Caco-2 (cell line): ENCODE data around the gene CYBB. TPM values are rescaled to one million over a fixed set of nuclear protein-coding genes. Genes with fewer than 3 reads are reported as not detected.

Experiments used
- BruUV-seq: library from RNA; stranded (reverse); fragments of 400-500 nt; replicated peaks from 2 replicates; lab custom pipeline; 2021; lab: Mats Ljungman, UMichigan
- CTCF ChIA-PET: fragments of 300-600 bp; sonication (Branson Sonifier 250); formaldehyde crosslinking; loops from one replicate; lab custom pipeline; 2022; ENCODE audit warnings: antibody characterized with exemption; lab: Charles Lee
- POLR2A ChIA-PET: fragments of 300-600 bp; sonication (Branson Sonifier 250); formaldehyde crosslinking; loops from one replicate; lab custom pipeline; 2022; ENCODE audit warnings: antibody characterized with exemption; lab: Charles Lee
- DNase-seq, 2 experiments: peaks; one replicate each; pipeline versions ENCODE4 v3.0.0 to v3.0.0-alpha.2; 2020 to 2022
- H3K27me3 ChIP-seq: replicated peaks from 2 replicates; pipeline ENCODE4 v1.6.0; 2011; ENCODE audit warnings: low read length; ENCODE audit not compliant: control insufficient read depth, insufficient read depth
- H3K36me3 ChIP-seq: 2 replicates; pipeline ENCODE4 v1.5.1; 2011; ENCODE audit warnings: low read length; ENCODE audit not compliant: control insufficient read depth, insufficient read depth
- H3K4me1 ChIP-seq: fragments of 250-450 bp; sonication (Bioruptor Pico); 2 replicates; pipeline ENCODE4 v1.5.1; 2020; ENCODE audit warnings: mild to moderate bottlenecking
- H3K4me3 ChIP-seq: 2 replicates; pipeline ENCODE4 v1.5.1; 2011; ENCODE audit warnings: low read depth, mild to moderate bottlenecking, control low read depth, low read length
- H3K9me3 ChIP-seq: fragments of 250-450 bp; sonication (Bioruptor Pico); 2 replicates; pipeline ENCODE4 v1.5.1; 2020; ENCODE audit warnings: mild to moderate bottlenecking, moderate library complexity
- H3K27ac Mint-ChIP-seq: one replicate; pipeline ENCODE4 v1.8.0; 2022; ENCODE audit warnings: mixed read lengths; ENCODE audit not compliant: unreplicated experiment
- H3K27me3 Mint-ChIP-seq: one replicate; pipeline ENCODE4 v1.8.0; 2022; ENCODE audit warnings: mixed read lengths; ENCODE audit not compliant: insufficient read depth, unreplicated experiment
- H3K36me3 Mint-ChIP-seq: one replicate; pipeline ENCODE4 v1.8.0; 2022; ENCODE audit warnings: mild to moderate bottlenecking, mixed read lengths; ENCODE audit not compliant: insufficient read depth, unreplicated experiment
- H3K4me1 Mint-ChIP-seq: one replicate; pipeline ENCODE4 v1.8.0; 2022; ENCODE audit warnings: low read depth, mixed read lengths; ENCODE audit not compliant: unreplicated experiment
- H3K4me3 Mint-ChIP-seq: one replicate; pipeline ENCODE4 v1.8.0; 2022; ENCODE audit warnings: mild to moderate bottlenecking, moderate library complexity, mixed read lengths; ENCODE audit not compliant: unreplicated experiment
- H3K9me3 Mint-ChIP-seq: one replicate; pipeline ENCODE4 v1.8.0; 2022; ENCODE audit warnings: mixed read lengths; ENCODE audit not compliant: unreplicated experiment
- intact Hi-C: fragments of 100-400 bp; cut with micrococcal nuclease; formaldehyde crosslinking; loops from one replicate; pipeline ENCODE4 v1.10.0; 2022; ENCODE audit not compliant: unreplicated experiment
- total RNA-seq: library from RNA; stranded (reverse); gene quantifications from 2 replicates; pipeline ENCODE4 v1.2.3, GENCODE V29; 2022
- TF ChIP-seq, protein P1 (sequence below), 2 experiments: fragments of 200-600 bp in 1 of 2; IDR thresholded peaks; 1 replicate in 1 of 2; 2 replicates in 1 of 2; pipeline versions ENCODE4 v1.5.1 to v1.8.0; 2011 to 2022; ENCODE audit warnings: antibody characterized with exemption in 1 of 2, control low read depth in 1 of 2, inconsistent platforms in 1 of 2, low read depth in 1 of 2, low read length in 1 of 2, mild to moderate bottlenecking in 1 of 2, moderate library complexity in 1 of 2; ENCODE audit not compliant: insufficient read depth in 1 of 2, severe bottlenecking in 1 of 2, unreplicated experiment in 1 of 2

The CYBB gene
- total RNA-seq, 1 experiment from 2014 or later, result 0.43 TPM

DNA sequence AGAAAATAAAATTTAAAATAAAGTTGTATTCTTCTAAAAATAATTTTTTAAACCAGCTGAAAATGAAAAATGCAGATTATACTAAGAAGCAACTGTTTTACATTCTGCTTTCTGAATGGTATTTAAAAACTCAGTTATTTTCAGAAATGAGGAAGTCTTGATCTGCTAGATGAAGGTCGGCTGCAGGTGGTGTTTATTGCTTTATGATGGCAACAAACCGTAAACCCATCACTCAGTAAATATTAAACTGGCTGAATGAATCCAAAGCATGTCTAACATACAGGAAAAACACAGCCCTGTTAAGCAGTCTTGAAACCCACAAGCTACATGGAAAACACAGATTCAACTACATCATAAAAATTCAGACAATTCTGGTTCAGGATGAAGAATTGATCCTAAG lies 38.2 kb downstream of the CYBB start:
- H3K4me3 Mint-ChIP-seq, result no peak overlapping the region
- peak in 1 of 2 experiments; percentile 1 for DNase-seq
- H3K36me3 Mint-ChIP-seq, result no peaks in the 10 kb centered on the region
- POLR2A ChIA-PET, result no interaction called here
- no peaks in the 10 kb centered on the region for H3K27me3 ChIP-seq
- no peak overlapping the region for H3K4me3 ChIP-seq
- H3K36me3 ChIP-seq, result no peaks in the 10 kb centered on the region
- H3K27ac Mint-ChIP-seq, result no peak overlapping the region
- intact Hi-C loops, result no loop called here
- H3K27me3 Mint-ChIP-seq, result no peaks in the 10 kb centered on the region
- CTCF ChIA-PET, result no interaction called here
- no peaks in the 10 kb centered on the region for H3K4me1 ChIP-seq
- no TSS peak for BruUV-seq
- no peaks in the 10 kb centered on the region for H3K9me3 ChIP-seq
- TF ChIP-seq, protein P1, sequence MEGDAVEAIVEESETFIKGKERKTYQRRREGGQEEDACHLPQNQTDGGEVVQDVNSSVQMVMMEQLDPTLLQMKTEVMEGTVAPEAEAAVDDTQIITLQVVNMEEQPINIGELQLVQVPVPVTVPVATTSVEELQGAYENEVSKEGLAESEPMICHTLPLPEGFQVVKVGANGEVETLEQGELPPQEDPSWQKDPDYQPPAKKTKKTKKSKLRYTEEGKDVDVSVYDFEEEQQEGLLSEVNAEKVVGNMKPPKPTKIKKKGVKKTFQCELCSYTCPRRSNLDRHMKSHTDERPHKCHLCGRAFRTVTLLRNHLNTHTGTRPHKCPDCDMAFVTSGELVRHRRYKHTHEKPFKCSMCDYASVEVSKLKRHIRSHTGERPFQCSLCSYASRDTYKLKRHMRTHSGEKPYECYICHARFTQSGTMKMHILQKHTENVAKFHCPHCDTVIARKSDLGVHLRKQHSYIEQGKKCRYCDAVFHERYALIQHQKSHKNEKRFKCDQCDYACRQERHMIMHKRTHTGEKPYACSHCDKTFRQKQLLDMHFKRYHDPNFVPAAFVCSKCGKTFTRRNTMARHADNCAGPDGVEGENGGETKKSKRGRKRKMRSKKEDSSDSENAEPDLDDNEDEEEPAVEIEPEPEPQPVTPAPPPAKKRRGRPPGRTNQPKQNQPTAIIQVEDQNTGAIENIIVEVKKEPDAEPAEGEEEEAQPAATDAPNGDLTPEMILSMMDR (IDR thresholded peaks at IDR 0.05; ENCODE audit: insufficient read depth in 1 of 2, low read depth in 1 of 2, low read length in 1 of 2, severe bottlenecking in 1 of 2, unreplicated experiment in 1 of 2), result no peak
- H3K9me3 Mint-ChIP-seq, result no peaks in the 10 kb centered on the region
- no peaks in the 10 kb centered on the region for H3K4me1 Mint-ChIP-seq

DNA sequence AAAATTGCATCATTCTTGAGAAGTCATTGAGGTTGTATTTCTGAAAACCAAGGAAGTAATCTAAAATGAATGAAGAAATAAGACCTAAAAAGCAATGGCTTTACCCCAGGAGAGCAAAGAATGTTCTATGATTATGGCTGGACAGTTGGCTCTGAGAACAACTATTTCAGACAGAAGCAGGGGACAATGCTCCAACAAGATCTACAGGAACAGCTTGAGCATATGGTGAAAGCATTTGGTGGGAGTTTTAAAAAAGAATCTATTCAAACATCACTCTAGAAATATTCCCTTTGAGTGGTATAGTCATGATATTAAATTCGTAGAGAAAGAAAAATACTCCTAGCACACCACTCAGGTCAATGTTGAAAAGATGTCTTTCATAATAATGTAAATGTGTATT lies 40.8 kb downstream of the CYBB start:
- H3K4me3 ChIP-seq, result no peak overlapping the region
- H3K27me3 Mint-ChIP-seq, result no peaks in the 10 kb centered on the region
- intact Hi-C loops, result loop anchor here (10.0 kb wide), 1 partner anchor 306 kb away; no protein-coding TSS in a partner anchor
- H3K27ac Mint-ChIP-seq, result no peak overlapping the region
- ChIA-PET CTCF (no interaction called here), POLR2A (no interaction called here)
- H3K4me1 ChIP-seq, result no peaks in the 10 kb centered on the region
- DNase-seq, result no peak
- TF ChIP-seq, protein P1 (IDR thresholded peaks at IDR 0.05; ENCODE audit: insufficient read depth in 1 of 2, low read depth in 1 of 2, low read length in 1 of 2, severe bottlenecking in 1 of 2, unreplicated experiment in 1 of 2), result no peak
- no TSS peak for BruUV-seq
- H3K9me3 ChIP-seq, result no peaks in the 10 kb centered on the region
- peaks cover 11% of the 10 kb centered on the region for H3K4me1 Mint-ChIP-seq
- no peaks in the 10 kb centered on the region for H3K27me3 ChIP-seq
- H3K4me3 Mint-ChIP-seq, result no peak overlapping the region
- no peaks in the 10 kb centered on the region for H3K36me3 Mint-ChIP-seq
- H3K36me3 ChIP-seq, result no peaks in the 10 kb centered on the region
- H3K9me3 Mint-ChIP-seq, result no peaks in the 10 kb centered on the region

- no peak for DNase-seq
- POLR2A ChIA-PET, result no interaction called here
- CTCF ChIA-PET, result interaction anchor here (0.6 to 1.7 kb wide), 5 partner anchors 9 to 329 kb away, joined by 3 to 8 read pairs (median 4); no protein-coding TSS in a partner anchor
- TF ChIP-seq, protein P1 (IDR thresholded peaks at IDR 0.05; ENCODE audit: insufficient read depth in 1 of 2, low read depth in 1 of 2, low read length in 1 of 2, severe bottlenecking in 1 of 2, unreplicated experiment in 1 of 2), result no peak
- no peaks in the 10 kb centered on the region for H3K9me3 ChIP-seq
- H3K4me1 ChIP-seq, result no peaks in the 10 kb centered on the region
- Mint-ChIP-seq H3K27ac (no peak overlapping the region), H3K9me3 (no peaks in the 10 kb centered on the region), H3K36me3 (no peaks in the 10 kb centered on the region), H3K4me1 (peaks cover 11% of the 10 kb centered on the region), H3K27me3 (no peaks in the 10 kb centered on the region), H3K4me3 (no peak overlapping the region)
- intact Hi-C loops, result loop anchor here (1.0 to 10.0 kb wide), 5 partner anchors 37 to 353 kb away; no protein-coding TSS in a partner anchor
- no peak overlapping the region for H3K4me3 ChIP-seq
- no peaks in the 10 kb centered on the region for H3K27me3 ChIP-seq
- no peaks in the 10 kb centered on the region for H3K36me3 ChIP-seq
- BruUV-seq, result no TSS peak
These were observed 44.8 kb downstream of the CYBB start for GRCh38 chrX:37824491-37825214.
